Lung (tissue), 12 donors: ENCODE results near the gene MIGA2. TPM values are rescaled to one million over a fixed set of nuclear protein-coding genes. Genes with fewer than 3 reads are reported as not detected.
A peak's percentile ranks its signal among the peaks of the same experiment; 100 is the strongest.

Experiments used
- ATAC-seq: fragments of 200-7000 bp; cut with Tn5 transposase; one replicate; pipeline ENCODE4 v1.9.1; 2020; ENCODE audit warnings: moderate number of reproducible peaks; ENCODE audit not compliant: insufficient read depth, low FRiP score
- DNase-seq, 3 donors: peaks; one replicate each; pipeline ENCODE4 v3.0.0-alpha.2; 2013 to 2017
- H3K27ac ChIP-seq, 2 donors: one replicate each; pipeline ENCODE4 v1.5.1; 2013; ENCODE audit warnings: mild to moderate bottlenecking in 2 of 2, moderate library complexity in 2 of 2, control low read depth in 1 of 2, inconsistent platforms in 1 of 2, low read depth in 1 of 2, low read length in 1 of 2
- H3K27me3 ChIP-seq, 3 donors: one replicate each; pipeline ENCODE4 v1.5.1; 2013; ENCODE audit warnings: low read length in 2 of 3; ENCODE audit not compliant: control insufficient read depth in 3 of 3, insufficient read depth in 3 of 3
- H3K36me3 ChIP-seq, 4 donors: one replicate each; pipeline ENCODE4 v1.5.1; 2013; ENCODE audit warnings: low read length in 4 of 4, mild to moderate bottlenecking in 1 of 4, moderate library complexity in 1 of 4; ENCODE audit not compliant: control insufficient read depth in 4 of 4, insufficient read depth in 4 of 4
- H3K4me1 ChIP-seq, 5 donors: one replicate each; pipeline ENCODE4 v1.5.1; 2013; ENCODE audit warnings: low read length in 5 of 5, mild to moderate bottlenecking in 2 of 5, moderate library complexity in 1 of 5; ENCODE audit not compliant: control insufficient read depth in 5 of 5, insufficient read depth in 5 of 5
- H3K4me3 ChIP-seq: one replicate; pipeline ENCODE4 v1.5.1; 2013; ENCODE audit warnings: mild to moderate bottlenecking, control low read depth, moderate library complexity
- H3K9ac ChIP-seq, 2 donors: one replicate each; pipeline ENCODE4 v1.5.1; 2013; ENCODE audit warnings: low read length in 2 of 2, control low read depth in 1 of 2; ENCODE audit not compliant: insufficient read depth in 1 of 2
- H3K9me3 ChIP-seq, 4 donors: one replicate each; pipeline ENCODE4 v1.5.1; 2013; ENCODE audit warnings: low read length in 3 of 4, mild to moderate bottlenecking in 1 of 4, moderate library complexity in 1 of 4; ENCODE audit not compliant: control insufficient read depth in 4 of 4, insufficient read depth in 3 of 4
- WGBS, 2 donors: extraction: QIAGEN DNeasy Blood & Tissue Kit; methylation state at CpG; one replicate each; pipeline ENCODE4 v1.1.7; 2013; 5-methylcytosine and 5-hydroxymethylcytosine counted together
- polyA plus RNA-seq, 2 donors: library from polyadenylated mRNA; stranded (reverse); fragments of 200-250 nt; gene quantifications; one replicate each; pipeline ENCODE4 v1.2.1, GENCODE V29; 2013
- total RNA-seq, 2 donors: library from RNA; depleted of rRNA in 1 of 2; stranded (reverse); fragments of >200 nt in 1 of 2; gene quantifications; one replicate each; pipeline ENCODE4 v1.2.1, GENCODE V29; 2014 to 2021
- TF ChIP-seq, protein P1 (sequence below): IDR thresholded peaks from 2 replicates; pipeline ENCODE4 v1.5.1; 2012; ENCODE audit warnings: mild to moderate bottlenecking; ENCODE audit errors: control extremely low read depth, extremely low read depth
- donor health status: control.
- donor health status: control.
- donor health status: Bipolar disorder and iron deficiency.
- donor health status: healthy.
- donor health status: DM: yes; HTN: yes; CAD: no.

Gene MIGA2
- total and polyA plus RNA-seq, 4 donors = 18.6 to 31.6 (median 21.0) TPM

DNA sequence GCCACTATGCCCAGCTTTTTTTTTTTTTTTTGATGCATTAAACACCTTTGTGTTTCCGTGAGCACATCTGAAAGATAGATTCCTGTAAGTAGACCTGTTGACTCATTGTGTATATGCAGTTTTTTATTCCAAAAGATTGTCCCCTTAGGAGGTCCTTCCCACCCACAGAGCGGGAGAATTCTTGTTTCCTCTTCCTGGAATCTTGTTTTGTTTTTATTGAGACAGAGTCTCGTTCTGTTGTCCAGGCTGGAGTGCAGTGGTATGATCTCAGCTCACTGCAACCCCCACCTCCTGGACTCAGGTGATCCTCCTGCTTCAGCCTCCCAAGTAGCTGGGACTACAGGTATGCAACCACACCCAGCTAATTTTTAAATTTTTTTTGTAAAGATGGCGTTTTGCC lies 82.4 kb downstream of the MIGA2 start:
- Histone ChIP-seq H3K27ac (no peak overlapping the region), H3K9ac (no peak overlapping the region), H3K4me3 (no peak overlapping the region), H3K4me1 (peaks cover 0 to 8% (median 0%) of the 10 kb centered on the region in 5 donors), H3K27me3 (no peaks in the 10 kb centered on the region), H3K9me3 (no peaks in the 10 kb centered on the region), H3K36me3 (peaks cover 5 to 23% (median 5%) of the 10 kb centered on the region in 4 donors)
- TF ChIP-seq, protein P1, sequence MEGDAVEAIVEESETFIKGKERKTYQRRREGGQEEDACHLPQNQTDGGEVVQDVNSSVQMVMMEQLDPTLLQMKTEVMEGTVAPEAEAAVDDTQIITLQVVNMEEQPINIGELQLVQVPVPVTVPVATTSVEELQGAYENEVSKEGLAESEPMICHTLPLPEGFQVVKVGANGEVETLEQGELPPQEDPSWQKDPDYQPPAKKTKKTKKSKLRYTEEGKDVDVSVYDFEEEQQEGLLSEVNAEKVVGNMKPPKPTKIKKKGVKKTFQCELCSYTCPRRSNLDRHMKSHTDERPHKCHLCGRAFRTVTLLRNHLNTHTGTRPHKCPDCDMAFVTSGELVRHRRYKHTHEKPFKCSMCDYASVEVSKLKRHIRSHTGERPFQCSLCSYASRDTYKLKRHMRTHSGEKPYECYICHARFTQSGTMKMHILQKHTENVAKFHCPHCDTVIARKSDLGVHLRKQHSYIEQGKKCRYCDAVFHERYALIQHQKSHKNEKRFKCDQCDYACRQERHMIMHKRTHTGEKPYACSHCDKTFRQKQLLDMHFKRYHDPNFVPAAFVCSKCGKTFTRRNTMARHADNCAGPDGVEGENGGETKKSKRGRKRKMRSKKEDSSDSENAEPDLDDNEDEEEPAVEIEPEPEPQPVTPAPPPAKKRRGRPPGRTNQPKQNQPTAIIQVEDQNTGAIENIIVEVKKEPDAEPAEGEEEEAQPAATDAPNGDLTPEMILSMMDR = no peak
- DNase-seq = no peak
- ATAC-seq = no peak
- 69 to 78% methylated on average over 4 of the region's 4 CpGs for WGBS, 2 donors

DNA sequence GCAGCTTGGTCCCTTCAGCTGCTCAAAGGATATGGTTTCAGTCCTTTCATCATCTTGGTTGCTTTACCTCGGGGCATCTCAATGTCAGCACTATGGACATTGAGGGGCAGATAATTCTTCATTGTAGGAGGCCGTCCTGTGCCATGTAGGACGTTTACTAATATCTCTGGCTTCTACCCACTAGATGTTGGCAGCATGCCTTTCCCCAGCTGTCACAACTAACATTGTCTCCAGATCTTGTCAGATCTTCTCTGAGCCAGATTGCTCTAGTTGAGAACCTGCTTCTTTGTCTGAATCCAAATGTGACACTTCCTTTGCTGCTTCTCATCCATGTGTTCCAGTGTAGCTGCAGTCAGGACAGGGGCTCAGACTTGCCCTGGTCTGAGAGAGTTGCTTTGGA lies 85.1 kb downstream of the MIGA2 start:
- no peaks in the 10 kb centered on the region for H3K27me3 ChIP-seq
- peaks cover 8 to 33% (median 14%) of the 10 kb centered on the region in 4 donors for H3K36me3 ChIP-seq
- no peak overlapping the region for H3K4me3 ChIP-seq
- no peaks in the 10 kb centered on the region for H3K9me3 ChIP-seq
- H3K27ac ChIP-seq = no peak overlapping the region
- peak; percentile 39 to 78 (median 72) for DNase-seq
- WGBS, 2 donors = 65 to 76% methylated on average over 3 of the region's 3 CpGs
- TF ChIP-seq, protein P1 = no peak
- H3K4me1 ChIP-seq = peaks cover 0 to 8% (median 0%) of the 10 kb centered on the region in 5 donors
- no peak for ATAC-seq
- no peak overlapping the region for H3K9ac ChIP-seq

Other genes starting within 250 kb of the MIGA2 start
- gene TBC1D13, start 249.4 kb upstream of the MIGA2 start, total RNA-seq = 10 to 100 TPM in 1 of 2 donors, 1 to 10 TPM in 1; 9.7 to 27.7 TPM
- 10 to 100 TPM; 14.0 to 14.3 TPM for gene TBC1D13, start 249.4 kb upstream of the MIGA2 start, polyA plus RNA-seq
- gene ENDOG, start 218.1 kb upstream of the MIGA2 start, total RNA-seq = 10 to 100 TPM in 1 of 2 donors, 1 to 10 TPM in 1; 5.6 to 36.6 TPM
- gene ENDOG, start 218.1 kb upstream of the MIGA2 start, polyA plus RNA-seq = 10 to 100 TPM; 21.2 to 34.2 TPM
- gene SPOUT1, start 206.8 kb upstream of the MIGA2 start, total RNA-seq = 10 to 100 TPM; 26.1 to 50.0 TPM
- gene SPOUT1, start 206.8 kb upstream of the MIGA2 start, polyA plus RNA-seq = 10 to 100 TPM; 23.7 to 32.0 TPM
- 1 to 10 TPM; 4.6 to 7.7 TPM for gene KYAT1, start 154.7 kb upstream of the MIGA2 start, total RNA-seq
- 1 to 10 TPM; 4.5 to 5.0 TPM for gene KYAT1, start 154.7 kb upstream of the MIGA2 start, polyA plus RNA-seq
- gene LRRC8A, start 154.5 kb upstream of the MIGA2 start, total RNA-seq = 10 to 100 TPM; 30.4 to 60.8 TPM
- gene LRRC8A, start 154.5 kb upstream of the MIGA2 start, polyA plus RNA-seq = 10 to 100 TPM; 26.6 to 66.9 TPM
- gene PHYHD1, start 115.6 kb upstream of the MIGA2 start, total RNA-seq = 10 to 100 TPM; 25.5 to 66.5 TPM
- 10 to 100 TPM; 21.4 to 86.3 TPM for gene PHYHD1, start 115.6 kb upstream of the MIGA2 start, polyA plus RNA-seq
- 10 to 100 TPM; 10.6 to 17.9 TPM for gene DOLK, start 89.0 kb upstream of the MIGA2 start, total RNA-seq
- gene DOLK, start 89.0 kb upstream of the MIGA2 start, polyA plus RNA-seq = 10 to 100 TPM in 1 of 2 donors, 1 to 10 TPM in 1; 9.6 to 19.1 TPM
- gene NUP188, start 88.9 kb upstream of the MIGA2 start, total RNA-seq = 10 to 100 TPM; 39.3 to 48.5 TPM
- 10 to 100 TPM; 17.0 to 24.9 TPM for gene NUP188, start 88.9 kb upstream of the MIGA2 start, polyA plus RNA-seq
- gene SH3GLB2, start 8.3 kb upstream of the MIGA2 start, total RNA-seq = 10 to 100 TPM; 51.3 to 88.9 TPM
- gene SH3GLB2, start 8.3 kb upstream of the MIGA2 start, polyA plus RNA-seq = 100 to 1,000 TPM in 1 of 2 donors, 10 to 100 TPM in 1; 54.5 to 110 TPM
- 10 to 100 TPM in 1 of 2 donors, 1 to 10 TPM in 1; 7.0 to 17.6 TPM for gene DOLPP1, start 44.5 kb downstream of the MIGA2 start, total RNA-seq
- 10 to 100 TPM in 1 of 2 donors, 1 to 10 TPM in 1; 7.8 to 12.2 TPM for gene DOLPP1, start 44.5 kb downstream of the MIGA2 start, polyA plus RNA-seq
- gene CRAT, start 74.2 kb downstream of the MIGA2 start, total RNA-seq = 10 to 100 TPM; 14.5 to 26.0 TPM
- 10 to 100 TPM; 10.4 to 18.6 TPM for gene CRAT, start 74.2 kb downstream of the MIGA2 start, polyA plus RNA-seq
- gene PTPA, start 74.8 kb downstream of the MIGA2 start, total RNA-seq = 100 to 1,000 TPM in 1 of 2 donors, 10 to 100 TPM in 1; 62.5 to 145 TPM
- gene PTPA, start 74.8 kb downstream of the MIGA2 start, polyA plus RNA-seq = 100 to 1,000 TPM; 103 to 130 TPM
- gene IER5L, start 141.6 kb downstream of the MIGA2 start, total RNA-seq = 10 to 100 TPM; 23.5 to 24.7 TPM
- gene IER5L, start 141.6 kb downstream of the MIGA2 start, polyA plus RNA-seq = 10 to 100 TPM; 12.6 to 31.5 TPM